PC-3 (cell line): ENCODE measurements around the gene ZSCAN18. TPM values are rescaled to one million over a fixed set of nuclear protein-coding genes. Genes with fewer than 3 reads are reported as not detected.

Experiments used
- ATAC-seq: fragments of 200-7000 bp; cut with Tn5 transposase; 2 replicates; pipeline ENCODE4 v1.9.1; 2020; ENCODE audit warnings: mild to moderate bottlenecking, moderate library complexity
- BruUV-seq: library from RNA; stranded (reverse); fragments of 400-500 nt; replicated peaks from 2 replicates; lab custom pipeline; 2021; lab: Mats Ljungman, UMichigan
- CTCF ChIA-PET: fragments of 300-600 bp; sonication (Branson Sonifier 250); formaldehyde crosslinking; loops from one replicate; lab custom pipeline; 2022; ENCODE audit warnings: antibody characterized with exemption; lab: Charles Lee
- POLR2A ChIA-PET: fragments of 300-600 bp; sonication (Branson Sonifier 250); formaldehyde crosslinking; loops from one replicate; lab custom pipeline; 2022; ENCODE audit warnings: antibody characterized with exemption; ENCODE audit not compliant: unreplicated experiment; lab: Charles Lee
- DNase-seq: peaks from one replicate; pipeline ENCODE4 v3.0.0-alpha.2; 2015
- H2AFZ ChIP-seq: fragments of 300-600 bp; sonication (generic); 2 replicates; pipeline ENCODE4 v1.6.0; 2016; ENCODE audit warnings: antibody characterized with exemption, low read length
- H3F3A ChIP-seq: fragments of 300-600 bp; sonication (generic); one replicate; pipeline ENCODE4 v1.6.0; 2017; ENCODE audit warnings: antibody characterized with exemption, low read length, control low read depth, mild to moderate bottlenecking; ENCODE audit not compliant: unreplicated experiment
- H3K27ac ChIP-seq: fragments of 300-600 bp; sonication (generic); 2 replicates; pipeline ENCODE4 v1.5.1; 2016; ENCODE audit warnings: mild to moderate bottlenecking, low read length
- H3K27me3 ChIP-seq: fragments of 300-600 bp; sonication (generic); 2 replicates; pipeline ENCODE4 v1.6.1; 2016; ENCODE audit warnings: low read length, mixed read lengths
- H3K36me3 ChIP-seq: fragments of 300-600 bp; sonication (generic); 2 replicates; pipeline ENCODE4 v1.6.1; 2016; ENCODE audit warnings: low read depth, mixed run types, low read length, mixed read lengths
- H3K4me1 ChIP-seq: fragments of 300-600 bp; sonication (generic); 2 replicates; pipeline ENCODE4 v1.5.1; 2016; ENCODE audit warnings: low read length; ENCODE audit not compliant: insufficient read depth
- H3K4me2 ChIP-seq: fragments of 300-600 bp; sonication (generic); 2 replicates; pipeline ENCODE4 v1.6.0; 2016; ENCODE audit warnings: low read length
- H3K4me3 ChIP-seq: fragments of 300-600 bp; sonication (generic); 2 replicates; pipeline ENCODE4 v1.5.1; 2016; ENCODE audit warnings: mild to moderate bottlenecking, low read length, mixed read lengths
- H3K79me2 ChIP-seq: fragments of 300-600 bp; sonication (generic); 2 replicates; pipeline ENCODE4 v1.6.1; 2017; ENCODE audit warnings: low read length, mixed read lengths
- H3K9ac ChIP-seq: fragments of 300-600 bp; sonication (generic); 2 replicates; pipeline ENCODE4 v1.6.0; 2016; ENCODE audit warnings: mild to moderate bottlenecking, low read length
- H3K9me2 ChIP-seq: fragments of 300-600 bp; sonication (generic); replicated peaks from 2 replicates; pipeline ENCODE4 v1.6.1; 2016; ENCODE audit warnings: mixed run types, low read length, mixed read lengths
- H3K9me3 ChIP-seq: fragments of 300-600 bp; sonication (generic); 2 replicates; pipeline ENCODE4 v1.6.1; 2016; ENCODE audit warnings: low read length, mixed read lengths
- H4K20me1 ChIP-seq: fragments of 300-600 bp; sonication (generic); 2 replicates; pipeline ENCODE4 v1.6.1; 2016; ENCODE audit warnings: low read length, mixed read lengths
- EZH2 ChIP-seq: fragments of 300-600 bp; sonication (generic); IDR thresholded peaks from one replicate; pipeline ENCODE4 v1.6.1; 2017; ENCODE audit warnings: antibody characterized with exemption, mild to moderate bottlenecking, low read length; ENCODE audit not compliant: unreplicated experiment
- EZH2phosphoT487 ChIP-seq: fragments of 300-600 bp; sonication (generic); IDR thresholded peaks from 2 replicates; pipeline ENCODE4 v1.6.1; 2018; ENCODE audit warnings: mild to moderate bottlenecking, antibody characterized with exemption, low read length, borderline replicate concordance
- intact Hi-C: fragments of 100-400 bp; cut with micrococcal nuclease; formaldehyde crosslinking; loops from 2 replicates; pipeline ENCODE4 v1.9.0; 2023
- total RNA-seq: library from RNA; depleted of rRNA; stranded (reverse); fragments of >200 nt; gene quantifications from 2 replicates; pipeline ENCODE4 v1.2.3, GENCODE V29; 2014
- TF ChIP-seq, protein P1 (sequence below): fragments of 300-600 bp; sonication (generic); conservative IDR thresholded peaks from 2 replicates; pipeline ENCODE4 v1.5.1; 2017; ENCODE audit warnings: antibody characterized with exemption, low read depth, mild to moderate bottlenecking, low read length

Gene ZSCAN18
- total RNA-seq, 1 experiment from 2014 or later = 0.66 TPM

DNA sequence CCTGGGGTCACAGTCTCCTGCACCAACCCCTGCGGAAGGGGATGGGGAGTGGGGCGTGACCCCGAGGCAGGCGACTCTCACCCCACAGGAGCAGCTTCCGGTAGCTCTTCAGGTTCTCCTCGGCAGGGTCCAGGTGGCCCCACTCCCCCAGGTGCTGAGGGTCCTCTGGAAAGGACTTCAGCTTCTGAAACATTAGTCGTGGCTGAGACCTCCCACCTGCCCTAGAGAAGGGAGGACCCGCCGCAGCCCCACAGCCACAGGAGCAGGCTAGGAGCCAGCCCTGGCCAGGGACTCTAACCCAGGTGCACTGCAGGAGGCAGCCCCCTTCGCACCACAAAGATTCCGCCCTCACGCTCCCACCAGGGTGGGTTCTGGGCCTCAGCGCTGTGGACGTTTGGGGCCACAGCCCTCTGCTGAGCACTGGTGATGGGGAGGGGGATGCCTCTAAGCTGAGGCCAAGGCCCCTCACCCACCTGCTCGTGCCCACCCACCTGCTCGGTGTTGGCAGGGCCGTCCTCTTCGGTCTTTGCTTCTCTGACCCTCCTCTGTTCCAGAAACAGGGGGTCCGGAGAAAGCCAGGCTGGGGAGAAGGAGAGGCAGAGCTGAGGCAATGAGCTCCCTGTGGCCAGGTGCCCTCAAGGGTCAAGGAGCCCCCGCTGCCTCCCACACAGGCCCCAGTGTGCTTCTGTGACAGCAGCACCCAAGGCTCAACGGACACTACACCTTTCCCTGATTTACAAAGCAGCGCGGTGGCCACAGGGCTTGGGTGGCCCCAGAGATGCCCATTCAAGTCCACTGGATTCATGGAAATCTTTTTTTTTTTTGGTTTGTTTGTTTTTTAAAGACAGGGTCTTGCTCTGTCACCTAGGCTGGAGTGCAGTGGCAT is 11.0 kb downstream of the ZSCAN18 start:
- ChIA-PET POLR2A (no interaction called here), CTCF (no interaction called here)
- BruUV-seq = no TSS peak
- no peak overlapping the region for H3K9ac ChIP-seq
- no peaks in the 10 kb centered on the region for H3K27me3 ChIP-seq
- no peaks in the 10 kb centered on the region for H3K4me1 ChIP-seq
- H3K9me3 ChIP-seq = peaks cover 50% of the 10 kb centered on the region
- TF ChIP-seq EZH2phosphoT487 (no peak), EZH2 (no peak)
- TF ChIP-seq, protein P1, sequence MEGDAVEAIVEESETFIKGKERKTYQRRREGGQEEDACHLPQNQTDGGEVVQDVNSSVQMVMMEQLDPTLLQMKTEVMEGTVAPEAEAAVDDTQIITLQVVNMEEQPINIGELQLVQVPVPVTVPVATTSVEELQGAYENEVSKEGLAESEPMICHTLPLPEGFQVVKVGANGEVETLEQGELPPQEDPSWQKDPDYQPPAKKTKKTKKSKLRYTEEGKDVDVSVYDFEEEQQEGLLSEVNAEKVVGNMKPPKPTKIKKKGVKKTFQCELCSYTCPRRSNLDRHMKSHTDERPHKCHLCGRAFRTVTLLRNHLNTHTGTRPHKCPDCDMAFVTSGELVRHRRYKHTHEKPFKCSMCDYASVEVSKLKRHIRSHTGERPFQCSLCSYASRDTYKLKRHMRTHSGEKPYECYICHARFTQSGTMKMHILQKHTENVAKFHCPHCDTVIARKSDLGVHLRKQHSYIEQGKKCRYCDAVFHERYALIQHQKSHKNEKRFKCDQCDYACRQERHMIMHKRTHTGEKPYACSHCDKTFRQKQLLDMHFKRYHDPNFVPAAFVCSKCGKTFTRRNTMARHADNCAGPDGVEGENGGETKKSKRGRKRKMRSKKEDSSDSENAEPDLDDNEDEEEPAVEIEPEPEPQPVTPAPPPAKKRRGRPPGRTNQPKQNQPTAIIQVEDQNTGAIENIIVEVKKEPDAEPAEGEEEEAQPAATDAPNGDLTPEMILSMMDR = no peak
- no peaks in the 10 kb centered on the region for H3F3A ChIP-seq
- DNase-seq (no peak), ATAC-seq (no peak)
- H3K4me3 ChIP-seq = no peak overlapping the region
- H3K27ac ChIP-seq = no peak overlapping the region
- H2AFZ ChIP-seq = no peak overlapping the region
- intact Hi-C loops = no loop called here
- H3K9me2 ChIP-seq = no peaks in the 10 kb centered on the region
- no peaks in the 10 kb centered on the region for H4K20me1 ChIP-seq
- no peaks in the 10 kb centered on the region; the same call in 1 of the 2 replicates for H3K36me3 ChIP-seq
- no peaks in the 10 kb centered on the region for H3K79me2 ChIP-seq
- H3K4me2 ChIP-seq = no peak overlapping the region

DNA sequence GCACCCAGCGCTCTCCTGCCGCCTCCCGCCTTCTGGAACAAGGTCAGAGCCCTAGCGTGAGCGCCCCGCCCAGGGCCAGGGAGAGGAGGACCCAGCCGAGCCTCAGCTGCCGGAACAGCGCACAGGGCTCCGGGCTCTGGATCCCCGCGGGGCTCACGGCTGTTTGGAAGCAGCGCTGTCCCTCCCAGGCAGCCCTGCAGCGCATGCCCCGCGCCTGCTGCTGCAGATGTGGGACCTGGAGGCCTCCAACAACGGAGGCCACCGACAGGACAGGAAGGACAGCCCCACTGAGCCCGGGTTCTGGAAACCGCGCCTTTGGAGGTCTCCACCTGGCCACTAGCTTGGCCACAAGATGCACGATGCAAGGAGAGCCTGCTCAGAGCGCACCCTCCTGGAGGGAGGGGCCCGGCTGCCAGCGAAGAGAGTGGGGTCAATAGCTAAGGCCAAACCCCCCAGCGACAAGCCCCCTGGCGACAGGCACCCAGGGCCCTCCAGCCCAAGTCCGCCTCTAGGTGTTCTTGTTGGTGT is 12.6 kb downstream of the ZSCAN18 start:
- H3F3A ChIP-seq = no peaks in the 10 kb centered on the region
- no peak overlapping the region for H3K4me2 ChIP-seq
- H2AFZ ChIP-seq = no peak overlapping the region
- H3K9me2 ChIP-seq = no peaks in the 10 kb centered on the region
- H3K4me3 ChIP-seq = no peak overlapping the region
- ATAC-seq (no peak), DNase-seq (no peak)
- H3K79me2 ChIP-seq = no peaks in the 10 kb centered on the region
- no TSS peak for BruUV-seq
- no peak overlapping the region for H3K27ac ChIP-seq
- H3K36me3 ChIP-seq = no peaks in the 10 kb centered on the region
- H3K9me3 ChIP-seq = peaks cover 51% of the 10 kb centered on the region
- intact Hi-C loops = no loop called here
- no peak overlapping the region for H3K9ac ChIP-seq
- ChIA-PET POLR2A (no interaction called here), CTCF (no interaction called here)
- H3K4me1 ChIP-seq = no peaks in the 10 kb centered on the region
- TF ChIP-seq EZH2 = no peak
- no peak for TF ChIP-seq EZH2phosphoT487
- TF ChIP-seq, protein P1 = no peak
- H4K20me1 ChIP-seq = no peaks in the 10 kb centered on the region
- H3K27me3 ChIP-seq = no peaks in the 10 kb centered on the region
